ENCODE results near the gene BRD4.

BRD4 gene

DNA sequence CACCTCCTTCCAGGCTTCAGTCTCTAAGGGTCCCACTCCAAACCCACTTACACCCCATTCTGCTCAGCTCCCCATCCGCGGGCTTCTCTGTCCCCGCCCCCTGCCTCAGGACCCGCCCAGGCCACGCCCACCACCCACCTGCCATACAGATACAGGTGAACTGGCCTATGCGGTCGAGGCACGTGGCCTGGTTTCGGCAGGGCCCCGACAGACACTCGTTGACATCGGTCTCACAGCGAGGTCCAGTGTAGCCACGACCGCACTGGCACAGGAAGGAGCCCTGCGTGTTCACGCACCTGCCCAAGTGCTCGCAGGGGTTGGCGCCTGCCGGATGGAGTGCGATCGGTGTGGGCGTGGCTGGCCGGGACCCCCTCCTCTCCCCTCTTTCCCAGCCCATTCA, 143.5 kb downstream of the BRD4 start:
- H3K4me1 Mint-ChIP-seq (ENCODE audit: low read depth), result no peaks in the 10 kb centered on the region
- no peak overlapping the region for H3K4me3 Mint-ChIP-seq
- no peaks in the 10 kb centered on the region for H3K9me3 Mint-ChIP-seq (ENCODE audit: low read depth)
- peaks cover 8% of the 10 kb centered on the region for H3K27me3 Mint-ChIP-seq
- no peak overlapping the region for H3K27ac Mint-ChIP-seq
- no peaks in the 10 kb centered on the region for H3K36me3 Mint-ChIP-seq

DNA sequence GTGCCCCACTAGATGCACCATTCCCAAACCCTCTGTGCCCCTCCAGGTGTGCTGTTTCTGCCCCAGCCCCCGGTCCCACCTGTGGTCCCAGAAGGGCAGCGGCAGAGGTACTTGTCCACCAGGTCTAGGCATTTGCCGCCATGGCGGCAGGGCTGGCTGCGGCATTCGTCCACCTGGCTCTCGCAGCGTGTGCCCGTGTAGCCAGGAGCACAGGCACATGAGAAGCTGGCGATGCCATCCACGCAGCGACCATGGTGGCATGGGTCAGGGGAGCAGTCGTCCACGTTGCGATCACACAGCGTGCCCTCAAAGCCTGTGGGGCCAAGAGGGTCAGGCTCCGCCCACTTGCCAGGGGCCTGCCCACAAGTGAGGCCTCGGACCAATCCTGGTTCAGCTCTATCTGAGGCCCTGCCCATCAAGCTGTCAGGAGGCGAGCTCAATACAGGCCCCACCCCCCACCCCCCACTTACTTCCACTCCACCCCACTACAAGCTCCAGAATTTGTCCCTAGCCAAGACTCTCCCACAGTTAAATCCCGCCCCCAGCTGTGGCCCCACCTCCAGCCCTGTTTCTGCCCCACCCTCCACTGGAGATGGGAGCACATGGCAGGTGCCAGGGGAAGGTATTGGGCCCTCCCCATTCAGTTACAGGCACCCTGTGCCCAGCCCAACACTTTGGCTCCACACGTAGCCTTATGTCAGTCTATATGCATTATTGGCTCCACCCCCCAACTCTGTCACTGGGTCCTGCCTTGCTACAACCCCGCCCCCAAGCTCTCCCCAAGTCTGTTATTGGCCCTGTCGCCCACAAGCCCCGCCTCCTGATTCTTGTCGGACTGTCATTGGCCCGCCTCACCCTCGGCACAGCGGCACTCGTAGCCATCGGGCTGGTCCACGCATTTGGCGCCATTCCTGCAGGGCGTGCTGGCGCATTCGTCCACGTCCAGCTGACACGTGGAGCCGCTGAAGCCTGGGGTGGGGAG, 145.0 kb downstream of the BRD4 start:
- H3K9me3 Mint-ChIP-seq (ENCODE audit: low read depth), result no peaks in the 10 kb centered on the region
- no peak overlapping the region for H3K4me3 Mint-ChIP-seq
- no peaks in the 10 kb centered on the region for H3K36me3 Mint-ChIP-seq
- no peaks in the 10 kb centered on the region for H3K4me1 Mint-ChIP-seq (ENCODE audit: low read depth)
- H3K27me3 Mint-ChIP-seq, result peaks cover under 1% of the 10 kb centered on the region
- H3K27ac Mint-ChIP-seq, result no peak overlapping the region
